ENCODE data around the gene PTH1R.

The PTH1R gene

GRCh38 chr3:46934072-46934471 lies 56.6 kb downstream of the PTH1R start:
- DNase-seq, result peak; percentile 25

- peak; percentile 16 for DNase-seq
These were observed 57.1 kb downstream of the PTH1R start for GRCh38 chr3:46934498-46935167.

- DNase-seq, result no peak
These were observed 57.8 kb downstream of the PTH1R start for GRCh38 chr3:46935168-46935858.

- DNase-seq, result no peak
These were observed 58.6 kb downstream of the PTH1R start for GRCh38 chr3:46935989-46936558.

- no peak for DNase-seq
These were observed 59.3 kb downstream of the PTH1R start for GRCh38 chr3:46936733-46937250.

- no peak for DNase-seq
These were observed 60.6 kb downstream of the PTH1R start for GRCh38 chr3:46938118-46938517.

GRCh38 chr3:46939578-46940445 lies 62.3 kb downstream of the PTH1R start:
- DNase-seq, result no peak

GRCh38 chr3:46942076-46942475 lies 64.6 kb downstream of the PTH1R start:
- no peak for DNase-seq

GRCh38 chr3:46942481-46943236 lies 65.1 kb downstream of the PTH1R start:
- DNase-seq, result no peak

GRCh38 chr3:46943237-46944187 lies 66.0 kb downstream of the PTH1R start:
- DNase-seq, result peak; percentile 17

- no peak for DNase-seq
These were observed 66.7 kb downstream of the PTH1R start for GRCh38 chr3:46944191-46944590.

GRCh38 chr3:46946416-46946815 lies 68.9 kb downstream of the PTH1R start:
- DNase-seq, result no peak

GRCh38 chr3:46946856-46947545 lies 69.5 kb downstream of the PTH1R start:
- no peak for DNase-seq

GRCh38 chr3:46947546-46947901 lies 70.0 kb downstream of the PTH1R start:
- no peak for DNase-seq

- DNase-seq, result no peak
These were observed 70.7 kb downstream of the PTH1R start for GRCh38 chr3:46947981-46948791.

- DNase-seq, result no peak
These were observed 71.5 kb downstream of the PTH1R start for GRCh38 chr3:46948830-46949671.

GRCh38 chr3:46950177-46950576 lies 72.7 kb downstream of the PTH1R start:
- no peak for DNase-seq

GRCh38 chr3:46950650-46951241 lies 73.2 kb downstream of the PTH1R start:
- DNase-seq, result no peak
